Measurements from ENCODE around the gene ATF7.

ATF7 gene

DNA sequence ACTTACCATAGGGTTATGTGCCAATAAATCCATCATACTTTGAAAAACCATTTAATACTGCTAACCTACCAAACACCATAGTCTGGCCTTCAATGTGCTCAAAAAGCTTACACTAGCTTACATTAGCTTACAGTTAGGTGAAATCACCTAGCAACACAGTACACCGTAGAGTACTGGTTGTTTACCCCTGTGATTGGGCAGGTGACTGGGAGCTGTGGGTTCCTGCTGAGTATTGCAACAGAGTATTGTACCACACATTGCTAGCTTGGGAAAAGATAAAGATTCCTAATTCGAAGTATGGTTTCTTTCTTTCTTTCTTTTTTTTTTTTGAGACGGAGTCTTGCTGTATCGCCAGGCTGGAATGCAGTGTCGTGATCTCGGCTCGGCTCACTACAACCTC, 44.1 kb upstream of the ATF7 start:
- Histone ChIP-seq H3F3A (ENCODE audit: insufficient read depth, low read length) (no peaks in the 10 kb centered on the region), H2AFZ (ENCODE audit: low read length) (no peak overlapping the region), H3K27ac (ENCODE audit: low read depth, low read length, poor library complexity, severe bottlenecking) (no peak overlapping the region), H3K9me3 (ENCODE audit: low read length) (no peaks in the 10 kb centered on the region), H3K36me3 (ENCODE audit: insufficient read depth, low read length) (peaks cover 84% of the 10 kb centered on the region), H3K79me2 (ENCODE audit: insufficient read depth, low read length) (peaks cover 17% of the 10 kb centered on the region), H3K4me1 (ENCODE audit: insufficient read depth, low read length, severe bottlenecking) (peaks cover 12% of the 10 kb centered on the region), H3K27me3 (ENCODE audit: insufficient read depth, low read length) (no peaks in the 10 kb centered on the region), H4K20me1 (ENCODE audit: insufficient read depth, low read length) (no peaks in the 10 kb centered on the region), H3K9ac (ENCODE audit: low read length) (no peak overlapping the region), H3K4me3 (ENCODE audit: low read depth, low read length, poor library complexity, severe bottlenecking) (no peak overlapping the region), H3K4me2 (ENCODE audit: low read length) (no peak overlapping the region), H3K9me2 (ENCODE audit: low read depth, low read length) (no peaks in the 10 kb centered on the region)
- TF ChIP-seq, protein P1, sequence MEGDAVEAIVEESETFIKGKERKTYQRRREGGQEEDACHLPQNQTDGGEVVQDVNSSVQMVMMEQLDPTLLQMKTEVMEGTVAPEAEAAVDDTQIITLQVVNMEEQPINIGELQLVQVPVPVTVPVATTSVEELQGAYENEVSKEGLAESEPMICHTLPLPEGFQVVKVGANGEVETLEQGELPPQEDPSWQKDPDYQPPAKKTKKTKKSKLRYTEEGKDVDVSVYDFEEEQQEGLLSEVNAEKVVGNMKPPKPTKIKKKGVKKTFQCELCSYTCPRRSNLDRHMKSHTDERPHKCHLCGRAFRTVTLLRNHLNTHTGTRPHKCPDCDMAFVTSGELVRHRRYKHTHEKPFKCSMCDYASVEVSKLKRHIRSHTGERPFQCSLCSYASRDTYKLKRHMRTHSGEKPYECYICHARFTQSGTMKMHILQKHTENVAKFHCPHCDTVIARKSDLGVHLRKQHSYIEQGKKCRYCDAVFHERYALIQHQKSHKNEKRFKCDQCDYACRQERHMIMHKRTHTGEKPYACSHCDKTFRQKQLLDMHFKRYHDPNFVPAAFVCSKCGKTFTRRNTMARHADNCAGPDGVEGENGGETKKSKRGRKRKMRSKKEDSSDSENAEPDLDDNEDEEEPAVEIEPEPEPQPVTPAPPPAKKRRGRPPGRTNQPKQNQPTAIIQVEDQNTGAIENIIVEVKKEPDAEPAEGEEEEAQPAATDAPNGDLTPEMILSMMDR (IDR thresholded peaks at IDR 0.05; ENCODE audit: low read length), result no peak

DNA sequence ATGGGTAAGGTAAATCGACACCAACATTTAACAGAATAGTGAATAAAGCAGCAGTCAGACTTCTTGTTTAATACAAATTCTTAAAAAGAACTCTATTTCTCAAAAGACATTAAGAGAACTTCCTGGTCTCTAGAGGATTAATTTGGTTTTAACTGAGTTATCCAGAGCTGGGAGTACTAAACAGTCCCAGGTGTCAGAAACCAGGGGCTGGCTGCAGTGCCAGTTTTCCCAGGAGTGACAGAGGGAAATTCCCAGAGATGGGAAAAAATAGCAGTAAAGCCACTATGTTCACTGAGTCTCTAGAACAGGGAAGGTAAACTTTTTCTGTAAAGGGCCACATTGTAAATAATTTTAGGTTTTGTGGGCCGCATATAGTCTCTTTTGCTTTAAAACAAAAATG, 40.9 kb upstream of the ATF7 start:
- no peak overlapping the region for H3K4me3 ChIP-seq (ENCODE audit: low read depth, low read length, poor library complexity, severe bottlenecking)
- H3K4me2 ChIP-seq (ENCODE audit: low read length), result no peak overlapping the region
- peaks cover 84% of the 10 kb centered on the region for H3K36me3 ChIP-seq (ENCODE audit: insufficient read depth, low read length)
- no peak overlapping the region for H3K27ac ChIP-seq (ENCODE audit: low read depth, low read length, poor library complexity, severe bottlenecking)
- H3K9me3 ChIP-seq (ENCODE audit: low read length), result no peaks in the 10 kb centered on the region
- TF ChIP-seq, protein P1 (IDR thresholded peaks at IDR 0.05; ENCODE audit: low read length), result no peak
- TF ChIP-seq EZH2 (IDR thresholded peaks at IDR 0.05; ENCODE audit: borderline replicate concordance, low read length), result no peak
- no peak overlapping the region for H2AFZ ChIP-seq (ENCODE audit: low read length)
- H3K9ac ChIP-seq (ENCODE audit: low read length), result no peak overlapping the region
- H3K79me2 ChIP-seq (ENCODE audit: insufficient read depth, low read length), result no peaks in the 10 kb centered on the region
- H3K9me2 ChIP-seq (ENCODE audit: low read depth, low read length), result no peaks in the 10 kb centered on the region
- H4K20me1 ChIP-seq (ENCODE audit: insufficient read depth, low read length), result no peaks in the 10 kb centered on the region
- no peaks in the 10 kb centered on the region for H3F3A ChIP-seq (ENCODE audit: insufficient read depth, low read length)
- H3K4me1 ChIP-seq (ENCODE audit: insufficient read depth, low read length, severe bottlenecking), result no peaks in the 10 kb centered on the region
- H3K27me3 ChIP-seq (ENCODE audit: insufficient read depth, low read length), result no peaks in the 10 kb centered on the region

DNA sequence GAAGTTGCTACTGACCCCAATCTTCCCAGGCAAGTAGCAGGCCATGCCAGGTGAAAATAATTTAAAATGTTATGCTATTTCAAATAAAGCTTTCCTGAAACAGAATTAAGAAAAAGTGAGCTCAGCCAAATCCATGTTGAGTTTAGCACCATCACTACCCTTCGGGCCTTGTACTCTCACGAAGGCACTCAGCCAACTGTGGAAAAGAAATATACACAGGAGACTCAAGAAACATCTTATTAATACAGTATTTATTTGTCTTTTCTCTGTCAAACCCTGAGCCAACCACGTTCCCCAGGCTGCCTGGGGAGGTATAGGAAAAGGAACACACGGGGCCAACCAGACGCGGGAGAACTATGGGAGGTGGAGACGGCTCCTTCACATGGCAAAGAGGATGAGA, 38.8 kb upstream of the ATF7 start:
- Histone ChIP-seq H3K9me2 (ENCODE audit: low read depth, low read length) (no peaks in the 10 kb centered on the region), H3K27ac (ENCODE audit: low read depth, low read length, poor library complexity, severe bottlenecking) (no peak overlapping the region), H3K36me3 (ENCODE audit: insufficient read depth, low read length) (peaks cover 68% of the 10 kb centered on the region)

More for the DNA sequence above, 38.8 kb upstream of the ATF7 start:
- no peak overlapping the region for H2AFZ ChIP-seq (ENCODE audit: low read length)
- no peaks in the 10 kb centered on the region for H3K4me1 ChIP-seq (ENCODE audit: insufficient read depth, low read length, severe bottlenecking)
- no peaks in the 10 kb centered on the region for H4K20me1 ChIP-seq (ENCODE audit: insufficient read depth, low read length)
- H3K9me3 ChIP-seq (ENCODE audit: low read length), result no peaks in the 10 kb centered on the region
- no peak for TF ChIP-seq EZH2 (IDR thresholded peaks at IDR 0.05; ENCODE audit: borderline replicate concordance, low read length)
- TF ChIP-seq, protein P1 (IDR thresholded peaks at IDR 0.05; ENCODE audit: low read length), result no peak
- H3K79me2 ChIP-seq (ENCODE audit: insufficient read depth, low read length), result no peaks in the 10 kb centered on the region
- no peak overlapping the region for H3K4me3 ChIP-seq (ENCODE audit: low read depth, low read length, poor library complexity, severe bottlenecking)
- no peaks in the 10 kb centered on the region for H3K27me3 ChIP-seq (ENCODE audit: insufficient read depth, low read length)
- no peak overlapping the region for H3K9ac ChIP-seq (ENCODE audit: low read length)
- H3K4me2 ChIP-seq (ENCODE audit: low read length), result no peak overlapping the region
- no peaks in the 10 kb centered on the region for H3F3A ChIP-seq (ENCODE audit: insufficient read depth, low read length)
